ENCODE measurements around the gene INTS2.
"Not testable (repeated sequence)": the region's sequence is repeated elsewhere in the genome, so short reads cannot be mapped to it uniquely, and the experiment has no call there.

The INTS2 gene

DNA sequence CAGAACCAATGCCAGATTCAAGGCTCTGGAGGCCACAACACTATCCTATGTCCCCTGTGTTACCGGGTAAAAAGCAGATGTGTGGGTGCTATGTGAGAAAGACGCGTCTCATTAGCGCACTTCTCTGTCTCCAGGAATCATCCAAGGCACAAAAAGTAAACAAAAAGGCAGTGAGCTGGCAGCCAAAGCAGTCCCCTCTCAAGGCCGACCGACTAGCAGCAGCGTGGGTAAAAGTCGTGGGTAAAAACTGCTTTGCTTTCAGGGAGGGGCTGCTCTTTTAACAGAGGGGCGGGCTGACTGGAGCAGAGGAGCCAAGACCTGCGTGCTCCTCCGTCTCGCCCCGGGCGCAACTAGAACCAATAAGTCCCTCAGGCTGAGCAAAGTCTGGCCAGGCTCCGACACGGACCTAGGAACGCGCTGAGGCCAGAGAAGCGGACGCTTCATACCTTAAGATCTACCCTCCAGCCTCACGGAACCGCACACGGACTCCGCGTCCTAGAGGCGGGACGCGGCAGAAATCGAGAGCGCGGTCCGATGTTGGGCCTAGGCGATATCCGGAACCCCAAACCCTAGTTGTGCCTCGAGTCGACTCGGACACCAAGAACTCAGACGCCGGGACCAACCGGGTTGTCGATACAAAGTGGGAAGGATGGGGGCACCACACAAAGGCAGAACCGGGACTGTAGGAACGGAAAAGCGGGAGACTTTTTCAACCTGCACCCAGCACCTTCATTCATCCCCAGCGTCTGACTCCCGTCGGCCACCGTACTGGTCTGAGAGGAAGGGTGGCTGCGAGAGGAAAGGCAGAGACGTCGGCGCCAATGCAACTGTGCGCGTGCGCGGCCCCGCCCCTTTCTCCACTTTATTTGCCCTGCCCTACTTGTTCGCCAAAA, at the start of gene INTS2:
INTS2 (minus strand) TSS at position 775 of the 893 bp plus-strand sequence. CDS start 1,338 bp downstream, outside the sequence.
- peak; percentile 98 for DNase-seq

DNA sequence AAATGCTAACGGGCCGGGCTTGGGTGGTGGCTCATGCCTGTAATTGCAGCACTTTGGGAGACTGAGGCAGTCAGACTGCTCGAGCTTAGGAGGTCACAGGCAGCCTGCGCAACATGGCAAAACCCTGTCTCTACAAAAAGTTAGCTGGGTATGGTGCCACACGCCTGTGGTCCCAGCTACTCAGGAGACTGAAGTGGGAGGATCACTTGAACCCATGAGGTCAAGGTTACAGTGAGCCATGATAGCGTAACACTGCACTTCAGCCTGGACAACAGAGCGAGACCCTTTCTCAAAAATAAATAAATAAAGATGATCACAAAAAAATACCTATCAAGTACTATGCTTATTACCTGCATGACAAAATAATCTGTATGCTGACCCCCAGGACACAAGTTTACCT, 46.3 kb upstream of the INTS2 start:
- no peak for DNase-seq

GRCh38 chr17:61972311-61972710, 44.5 kb upstream of the INTS2 start:
- DNase-seq: no peak

DNA sequence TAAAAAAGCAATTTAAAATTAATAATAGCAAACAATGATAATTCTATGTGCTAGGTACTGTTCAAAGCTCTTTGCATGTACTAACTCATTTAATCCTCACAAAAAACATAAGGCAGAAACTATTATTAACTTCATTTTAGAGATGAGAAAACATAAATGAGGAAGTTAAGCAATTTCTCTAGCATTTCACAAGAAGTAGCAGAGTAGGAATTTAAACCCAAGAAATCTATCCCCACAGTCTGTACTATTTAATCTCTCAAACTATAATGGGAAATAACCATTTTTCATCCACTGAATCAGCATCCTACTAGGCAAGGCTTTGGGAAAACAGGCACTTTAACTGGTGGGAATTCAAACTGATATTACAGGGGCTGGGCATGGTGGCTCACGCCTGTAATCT, 42.2 kb upstream of the INTS2 start:
- no peak for DNase-seq

DNA sequence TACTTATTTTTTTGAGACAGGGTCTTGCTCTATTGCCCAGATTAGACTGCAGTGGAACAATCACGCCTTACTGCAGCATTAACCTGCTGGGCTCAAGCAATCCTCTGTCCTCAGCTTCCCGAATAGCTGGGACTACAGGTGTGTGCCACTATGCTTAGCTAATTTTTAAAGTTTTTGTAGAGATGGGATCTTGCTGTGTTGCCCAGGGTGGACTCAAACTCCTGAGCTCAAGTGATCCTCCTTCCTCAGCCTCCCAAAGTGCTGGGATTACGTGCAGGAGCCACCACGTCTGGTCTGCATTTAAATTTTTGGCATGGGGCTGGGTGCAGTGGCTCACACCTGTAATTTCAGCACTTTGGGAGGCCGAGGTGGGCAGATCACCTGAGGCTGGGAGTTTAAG, 41.0 kb upstream of the INTS2 start:
- no peak for DNase-seq

GRCh38 chr17:61967729-61968128, 39.9 kb upstream of the INTS2 start:
- DNase-seq: no peak

DNA sequence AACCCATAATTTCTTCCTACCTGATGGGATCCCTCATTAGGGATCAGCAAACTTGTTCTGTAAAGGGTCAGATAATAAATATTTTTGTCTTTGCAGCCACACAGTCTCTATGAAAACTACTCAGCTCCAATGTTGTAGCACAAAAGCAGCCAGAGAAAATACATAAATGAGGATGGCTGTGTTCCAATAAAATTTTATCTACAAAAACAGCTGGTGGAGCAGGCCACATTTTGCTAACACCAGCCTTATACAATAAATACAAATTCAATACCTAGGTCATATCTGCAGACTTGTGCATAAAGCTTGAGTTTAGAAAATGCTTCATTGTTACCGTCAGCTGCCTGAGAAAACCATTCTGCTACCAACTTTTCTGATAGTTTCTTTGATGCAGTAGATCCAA, 38.4 kb upstream of the INTS2 start:
- DNase-seq: no peak

- DNase-seq: no peak
Measured at GRCh38 chr17:61955619-61956018, 27.8 kb upstream of the INTS2 start.

- DNase-seq: no peak
Measured at GRCh38 chr17:61947367-61948078, 19.7 kb upstream of the INTS2 start.

GRCh38 chr17:61946359-61946758, 18.6 kb upstream of the INTS2 start:
- DNase-seq: no peak

GRCh38 chr17:61943117-61943516, 15.3 kb upstream of the INTS2 start:
- DNase-seq: no peak

DNA sequence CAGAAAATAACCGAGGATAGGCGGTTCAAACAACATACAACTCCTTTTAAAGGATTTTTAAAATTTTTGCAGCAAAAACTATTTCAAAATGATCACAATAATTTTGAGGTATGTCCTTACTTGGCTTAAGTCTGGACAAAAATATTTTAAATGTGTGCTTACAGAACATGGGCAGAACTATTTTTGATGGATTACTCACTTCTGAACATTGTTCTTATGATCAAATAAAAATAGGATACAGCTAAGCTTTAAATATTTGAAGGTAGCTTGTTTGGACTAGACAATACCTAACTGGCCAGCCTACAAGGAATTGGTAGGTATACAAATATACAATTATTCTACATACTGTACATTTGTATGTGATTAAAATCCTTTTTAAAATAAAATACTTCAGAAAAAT, 14.3 kb upstream of the INTS2 start:
- DNase-seq: no peak

- DNase-seq: no peak
Measured at GRCh38 chr17:61928101-61928436, 287 bp upstream of the INTS2 start.

DNA sequence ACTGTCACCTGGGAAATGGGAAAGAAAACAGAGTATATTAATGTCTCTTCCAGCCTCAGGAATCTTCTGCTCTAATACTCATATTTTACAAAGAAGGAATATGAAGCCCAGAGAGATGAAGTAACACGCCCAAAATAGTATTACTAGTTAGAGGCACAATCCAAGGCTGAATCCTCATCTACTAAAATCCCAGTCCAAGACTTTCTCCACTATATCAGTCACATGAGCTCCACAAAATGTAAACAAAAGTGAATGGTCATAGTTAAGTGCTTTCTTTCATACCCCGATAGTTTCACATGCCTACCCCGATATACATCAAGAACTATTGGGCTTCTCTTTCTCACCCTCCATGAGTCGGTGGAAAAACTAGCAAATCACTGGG, 965 bp downstream of the INTS2 start:
- DNase-seq: no peak

DNA sequence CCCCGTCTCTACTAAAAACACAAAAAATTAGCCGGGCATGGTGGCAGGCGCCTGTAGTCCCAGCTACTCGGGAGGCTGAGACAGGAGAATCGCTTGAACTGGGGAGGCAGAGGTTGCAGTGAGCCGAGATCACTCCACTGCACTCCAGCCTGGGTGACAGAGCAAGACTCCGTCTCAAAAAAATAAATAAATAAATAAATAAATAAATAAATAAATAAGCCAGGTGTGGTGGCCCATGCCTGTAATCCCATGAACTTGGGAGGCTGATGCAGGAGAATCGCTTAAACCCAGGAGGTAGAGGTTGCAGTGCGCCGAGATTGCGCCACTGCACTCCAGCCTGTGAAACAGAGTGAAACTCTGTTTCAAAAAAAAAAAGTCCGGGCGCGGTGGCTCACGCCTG, 12.6 kb downstream of the INTS2 start:
- not testable (repeated sequence) for DNase-seq

DNA sequence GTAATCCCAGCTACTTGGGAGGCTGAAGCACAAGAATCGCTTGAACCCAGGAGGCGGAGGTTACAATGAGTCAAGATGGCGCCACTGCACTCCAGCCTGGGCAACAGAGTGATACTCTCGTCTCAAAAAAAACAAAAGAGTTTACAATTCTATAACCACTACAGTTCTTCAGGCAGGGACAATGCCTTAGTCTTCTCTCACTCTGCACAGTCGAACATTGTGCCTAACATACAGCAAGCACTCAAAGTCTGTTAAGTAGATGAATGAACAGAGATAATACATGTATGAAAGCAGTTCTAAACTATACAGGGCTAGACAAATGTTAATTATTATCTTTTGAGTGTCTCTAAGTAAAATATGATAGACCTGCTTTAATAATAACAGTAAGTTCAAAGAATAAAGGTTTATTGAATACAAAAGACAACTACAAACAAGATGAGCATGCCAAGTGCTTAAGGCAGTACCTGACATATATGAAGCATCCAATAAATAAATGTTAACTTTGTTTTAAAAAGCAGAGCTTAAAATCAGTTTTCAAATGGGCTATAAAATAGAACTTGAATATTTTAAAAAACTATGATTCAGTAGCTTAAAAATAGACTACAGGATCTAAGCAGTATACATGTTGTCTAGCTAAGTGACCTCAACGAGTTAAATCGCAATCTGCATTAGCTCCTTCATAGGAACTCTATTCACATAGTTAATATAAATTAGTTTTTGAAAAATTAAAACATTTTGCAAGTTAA, 19.3 kb downstream of the INTS2 start:
- DNase-seq: no peak

GRCh38 chr17:61907361-61907760, 20.4 kb downstream of the INTS2 start:
- DNase-seq: no peak

DNA sequence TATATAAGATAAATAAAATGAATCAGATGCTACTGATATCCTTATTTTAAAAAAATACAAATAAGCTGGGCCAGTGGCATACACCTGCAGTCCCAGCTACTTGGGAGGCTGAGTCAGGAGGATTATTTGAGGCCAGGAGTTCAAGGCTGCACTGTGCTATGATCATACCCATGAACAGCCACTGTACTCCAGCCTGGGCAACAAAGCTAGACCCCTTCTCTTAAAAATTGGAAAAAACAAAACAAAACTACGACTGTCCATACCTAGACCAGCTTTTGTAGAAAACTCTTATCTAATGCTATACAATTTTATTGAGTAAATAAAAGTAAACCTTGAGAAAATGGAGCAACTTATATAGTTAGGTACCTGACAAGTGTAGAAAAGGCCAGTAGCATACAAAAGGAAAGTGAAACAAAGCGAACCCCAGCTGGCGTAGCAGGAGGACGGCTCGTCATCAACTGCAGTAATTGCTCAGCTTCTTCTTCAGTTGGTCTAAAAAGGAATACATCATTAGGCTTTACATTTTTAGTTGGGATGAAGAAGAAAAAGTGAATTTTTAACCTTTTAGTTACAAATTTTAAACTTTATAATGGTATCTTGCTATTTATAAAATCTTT, 23.6 kb downstream of the INTS2 start:
- no peak for DNase-seq

DNA sequence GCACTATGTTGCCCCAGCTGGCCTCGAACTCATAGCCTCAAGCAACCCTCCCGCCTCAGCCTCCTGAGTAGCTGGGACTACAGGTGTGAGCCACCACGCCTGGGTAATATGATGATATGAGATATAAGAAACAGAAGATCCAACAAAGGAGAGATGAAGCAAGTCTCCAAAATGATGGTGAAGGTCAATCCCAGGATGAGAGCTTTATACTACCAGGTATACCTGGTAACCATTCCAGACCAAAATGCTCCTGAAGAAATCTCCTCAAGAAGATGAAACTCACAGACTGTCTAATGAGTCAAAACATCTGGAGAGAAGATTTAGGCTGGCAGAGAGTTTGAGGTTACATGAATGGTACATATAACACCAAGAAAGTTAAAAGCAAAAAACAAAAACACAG, 24.5 kb downstream of the INTS2 start:
- DNase-seq: no peak

- DNase-seq: no peak
Measured at GRCh38 chr17:61897548-61898180, 30.1 kb downstream of the INTS2 start.

GRCh38 chr17:61895391-61895790, 32.4 kb downstream of the INTS2 start:
- no peak for DNase-seq

DNA sequence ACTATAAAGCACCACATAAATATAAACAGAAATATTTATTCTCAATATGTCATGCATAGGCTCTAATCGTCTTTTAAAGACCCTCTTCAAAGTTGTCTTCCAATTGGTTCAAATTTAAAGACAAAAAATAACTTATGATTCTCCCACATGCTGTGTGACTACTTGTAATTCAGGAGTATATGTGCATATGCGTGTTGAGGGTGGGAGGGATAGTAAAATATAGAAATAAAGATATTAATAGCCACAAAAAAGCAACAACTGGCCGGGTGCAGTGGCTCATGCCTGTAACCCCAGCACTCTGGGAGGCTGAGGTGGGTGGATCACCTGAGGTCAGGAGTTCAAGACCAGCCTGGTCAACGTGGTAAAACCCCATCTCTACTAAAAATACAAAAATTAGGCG, 33.5 kb downstream of the INTS2 start:
- DNase-seq: not testable (repeated sequence)

- not testable (repeated sequence) for DNase-seq
Measured at GRCh38 chr17:61887733-61888132, 40.0 kb downstream of the INTS2 start.
